ENCODE data around the gene ABLIM2.

ABLIM2 gene

DNA sequence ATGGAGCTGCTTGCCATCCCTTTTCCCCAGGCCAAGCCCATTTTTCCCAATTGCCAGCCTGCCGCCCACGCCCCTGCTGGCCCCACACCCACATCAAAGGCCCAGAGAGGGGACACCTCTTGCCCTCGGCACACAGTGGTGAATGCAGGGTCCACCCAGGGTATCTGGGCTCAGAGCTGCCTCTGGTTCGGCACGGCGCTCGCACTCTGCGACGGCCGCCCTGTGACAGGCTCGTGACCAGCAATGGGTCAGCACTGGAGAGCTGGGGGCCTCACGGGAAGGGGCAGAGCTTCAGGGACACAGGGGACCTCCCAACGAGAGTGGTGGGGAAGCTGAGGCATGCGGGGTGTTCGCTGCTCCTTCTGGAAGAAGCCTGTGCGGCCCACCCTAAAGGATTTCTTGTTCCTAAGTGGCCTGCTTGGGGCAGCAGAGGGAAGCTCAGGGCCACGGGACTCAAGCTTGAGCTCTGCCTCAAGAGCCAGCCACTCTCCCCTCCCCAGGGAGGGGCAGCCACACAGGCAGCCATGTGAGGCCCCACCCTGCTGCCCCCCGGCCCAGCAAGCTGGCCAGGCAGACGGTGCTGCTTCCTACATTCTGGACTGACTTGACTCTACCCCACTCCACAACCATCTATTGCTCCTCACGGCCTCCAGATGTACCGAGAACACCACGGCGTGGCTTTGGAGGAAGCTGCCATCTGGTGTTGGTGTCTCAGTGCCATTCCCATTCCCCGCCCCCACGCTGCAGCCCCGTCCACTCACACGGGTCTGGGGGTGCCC, 73.7 kb downstream of the ABLIM2 start:
- no peak for DNase-seq (ENCODE audit: low read depth)

- DNase-seq (ENCODE audit: low read depth), result no peak
These were observed 74.5 kb downstream of the ABLIM2 start for GRCh38 chr4:8084031-8084660.

- DNase-seq (ENCODE audit: low read depth), result no peak
These were observed 75.4 kb downstream of the ABLIM2 start for GRCh38 chr4:8083086-8083825.

DNA sequence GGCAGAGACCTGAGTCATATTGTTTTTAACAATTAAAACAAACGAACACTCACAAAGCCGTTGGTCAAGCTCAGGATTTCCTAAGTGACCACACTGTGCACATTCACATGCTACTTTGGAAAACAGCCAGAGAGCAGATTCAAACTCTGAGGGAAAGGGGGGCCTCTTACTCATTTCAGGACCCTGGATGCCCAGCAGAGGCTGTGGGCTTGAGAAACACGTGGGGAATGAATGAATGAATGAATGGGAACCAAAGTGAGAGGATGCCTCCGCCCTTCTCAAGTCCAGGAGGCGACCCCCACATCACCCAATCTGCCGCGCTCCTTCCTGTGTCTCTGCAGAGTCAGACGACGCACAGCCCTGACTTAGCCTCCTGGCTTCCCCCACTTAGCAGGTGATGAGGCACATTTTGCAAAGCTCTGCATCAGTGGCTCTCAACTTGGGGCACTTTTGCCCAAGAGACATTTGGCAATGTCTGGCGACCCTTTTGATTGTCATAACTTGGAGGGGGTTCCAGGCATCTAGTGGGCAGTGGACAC, 76.0 kb downstream of the ABLIM2 start:
- DNase-seq (ENCODE audit: low read depth), result no peak

GRCh38 chr4:8081621-8082516, 76.7 kb downstream of the ABLIM2 start:
- DNase-seq (ENCODE audit: low read depth), result no peak

- DNase-seq (ENCODE audit: low read depth), result no peak
These were observed 77.4 kb downstream of the ABLIM2 start for GRCh38 chr4:8081171-8081570.

GRCh38 chr4:8080754-8081065, 77.9 kb downstream of the ABLIM2 start:
- no peak for DNase-seq (ENCODE audit: low read depth)

DNA sequence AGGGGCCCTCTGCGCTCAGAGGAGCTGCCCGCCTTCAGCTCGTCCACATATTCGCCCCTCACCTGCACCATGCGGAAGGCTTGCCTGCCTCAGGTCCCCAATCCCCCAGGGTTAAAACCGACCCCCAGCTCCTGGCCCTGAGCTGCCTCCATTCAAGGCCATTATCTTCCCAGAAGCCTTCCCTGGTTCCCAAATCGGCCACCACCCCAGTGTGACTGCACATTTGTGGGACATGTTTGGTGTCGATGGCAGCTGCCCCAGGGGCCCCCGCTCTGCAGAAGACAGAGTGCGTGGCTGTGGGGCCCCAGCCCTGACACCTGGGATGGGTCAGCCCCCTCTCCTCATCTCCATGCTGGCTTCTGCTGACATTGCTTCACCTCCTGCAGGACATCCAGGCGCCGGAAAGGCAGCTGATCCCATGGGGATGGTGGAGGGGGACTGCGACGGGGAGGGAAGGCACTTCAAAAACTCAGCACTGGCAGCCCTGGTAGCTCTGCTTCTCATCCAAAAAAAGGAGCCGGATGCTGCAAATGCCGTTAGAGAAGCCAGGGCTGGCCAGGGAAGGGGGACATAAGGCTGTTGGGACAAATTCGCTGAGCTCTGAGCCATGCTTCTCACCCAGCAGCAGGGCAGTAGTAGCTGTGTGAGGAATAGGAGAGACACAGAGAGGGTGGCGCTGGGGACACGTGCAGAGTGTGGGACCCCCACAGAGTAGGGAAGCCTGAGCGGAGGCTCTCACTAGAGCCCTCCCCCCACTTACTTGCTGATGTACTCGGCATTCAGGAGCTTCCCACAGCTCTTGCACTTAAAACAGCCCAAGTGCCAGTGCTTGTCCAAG, 78.5 kb downstream of the ABLIM2 start:
- DNase-seq (ENCODE audit: low read depth), result no peak

DNA sequence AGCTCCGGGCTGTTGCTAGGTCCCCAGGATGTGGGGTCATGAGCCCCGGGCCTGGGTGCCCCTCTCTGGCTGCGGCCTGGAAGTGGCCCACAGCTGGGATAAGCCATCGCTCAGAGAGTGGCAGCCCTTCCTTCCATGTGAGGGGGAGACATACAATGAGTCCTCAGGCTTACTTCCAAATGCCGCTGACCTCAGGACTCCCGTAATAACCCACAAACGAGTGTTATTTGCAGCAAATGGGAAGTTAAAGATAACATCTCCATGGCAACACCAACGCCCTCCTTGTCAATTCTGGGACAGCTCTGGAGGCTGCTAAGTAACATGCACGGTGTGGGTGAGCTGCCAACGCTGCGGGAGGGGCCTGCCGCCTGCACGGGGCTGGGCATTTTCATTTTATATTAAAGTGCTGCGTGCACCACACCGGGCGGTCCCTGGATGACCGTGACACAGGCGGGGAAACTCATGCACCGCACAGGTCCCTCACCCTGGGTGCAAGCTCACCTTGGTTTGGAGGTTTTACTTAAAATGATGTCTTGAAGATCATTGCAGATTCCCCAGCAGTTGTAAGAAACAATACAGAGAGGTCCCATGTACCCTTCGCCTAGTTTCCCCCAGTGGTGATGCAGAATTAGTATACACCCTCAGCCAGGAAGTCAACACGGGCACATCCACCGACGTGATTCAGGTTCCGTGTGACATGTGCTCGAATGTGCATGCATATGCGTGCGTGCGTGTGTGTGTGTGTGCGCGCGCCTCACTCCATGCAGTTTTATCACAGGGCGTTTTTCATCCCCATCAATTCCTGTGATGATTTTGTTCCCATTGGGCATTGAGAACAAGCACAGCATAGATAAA, 79.4 kb downstream of the ABLIM2 start:
- DNase-seq (ENCODE audit: low read depth), result no peak

- DNase-seq (ENCODE audit: low read depth), result no peak
These were observed 80.0 kb downstream of the ABLIM2 start for GRCh38 chr4:8078610-8079015.

DNA sequence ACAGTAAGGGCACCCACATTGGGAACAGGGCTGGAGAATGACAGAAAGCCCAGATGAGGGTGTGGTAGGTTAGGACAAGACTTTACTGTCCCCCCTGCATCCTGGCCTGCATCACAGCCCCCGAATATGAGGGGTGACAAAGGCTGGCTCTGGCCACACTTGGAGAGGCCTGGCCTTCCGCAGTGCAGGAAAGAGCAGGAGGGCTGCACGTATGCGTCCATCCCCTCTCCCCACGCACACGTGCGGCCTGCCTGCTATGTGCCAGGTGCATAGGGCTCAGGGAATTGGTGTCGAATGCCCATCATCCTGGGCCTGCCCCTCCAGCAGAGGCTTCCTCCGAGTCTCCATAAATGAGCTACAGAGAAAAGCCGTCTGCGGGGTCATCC, 80.5 kb downstream of the ABLIM2 start:
- DNase-seq (ENCODE audit: low read depth), result no peak

DNA sequence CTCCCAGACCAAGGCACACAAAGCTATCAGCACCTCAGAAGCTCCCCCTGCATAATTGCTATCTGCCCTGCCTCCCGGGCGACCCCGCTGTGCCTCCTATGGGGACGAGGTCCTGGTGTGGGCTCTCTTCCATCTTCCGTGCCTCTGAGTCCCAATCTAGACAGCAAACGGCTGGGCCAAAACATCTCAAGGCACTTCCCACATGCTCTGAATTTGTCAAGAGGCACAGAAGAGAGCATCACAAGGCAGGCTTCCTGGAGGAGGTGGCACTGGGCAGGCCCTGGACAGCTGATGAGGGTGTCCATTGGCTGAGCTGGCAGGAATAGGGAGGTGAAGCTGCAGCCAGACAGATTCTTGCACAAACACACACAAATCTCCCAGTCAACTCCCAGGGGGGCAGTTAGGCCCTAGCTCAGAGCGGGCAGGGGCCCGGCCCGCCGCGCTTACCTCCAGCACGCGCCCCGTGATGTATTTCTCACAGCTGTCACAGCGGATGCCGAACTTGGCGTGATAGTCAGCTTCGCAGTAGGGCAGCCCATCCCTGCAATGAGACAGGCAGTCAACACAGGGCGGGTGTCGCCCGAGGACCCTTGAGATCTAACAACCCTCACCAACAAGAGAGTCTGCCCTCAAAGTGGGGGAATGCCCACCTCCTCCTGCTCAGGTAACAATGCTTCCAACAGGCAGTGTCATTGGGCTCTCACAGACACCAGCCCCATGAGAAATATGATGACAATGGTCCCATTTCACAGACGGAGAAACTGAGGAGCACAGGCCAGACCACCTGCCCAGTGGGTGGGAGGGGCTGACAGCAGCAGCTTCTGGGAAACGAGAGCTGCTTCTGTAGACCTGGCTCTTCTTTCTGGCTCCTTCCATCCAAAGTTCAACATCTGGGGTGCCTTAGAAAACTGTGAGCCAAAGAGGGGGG, 81.2 kb downstream of the ABLIM2 start:
- no peak for DNase-seq (ENCODE audit: low read depth)

DNA sequence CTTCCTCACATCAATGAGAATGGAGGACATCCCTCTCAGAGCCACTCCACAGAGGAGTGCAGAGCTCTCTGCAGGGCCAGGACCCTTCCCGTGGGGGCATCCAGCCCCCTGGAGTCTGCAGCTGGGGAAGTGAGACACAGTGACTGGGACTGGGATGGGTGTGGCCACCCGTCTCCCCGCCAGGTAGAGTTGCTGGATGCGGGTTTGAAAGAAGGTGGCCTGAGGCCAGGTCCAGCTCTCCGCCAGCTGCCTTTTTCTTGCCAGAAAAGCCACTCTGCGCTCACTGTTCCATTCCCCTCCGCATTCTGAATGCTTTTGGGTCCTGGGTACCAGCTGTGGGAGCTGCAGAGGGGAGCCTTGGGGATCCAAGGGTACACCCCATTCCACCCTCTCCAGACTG, 82.6 kb downstream of the ABLIM2 start:
- DNase-seq (ENCODE audit: low read depth), result no peak

- DNase-seq (ENCODE audit: low read depth), result no peak
These were observed 85.3 kb downstream of the ABLIM2 start for GRCh38 chr4:8073206-8073863.

DNA sequence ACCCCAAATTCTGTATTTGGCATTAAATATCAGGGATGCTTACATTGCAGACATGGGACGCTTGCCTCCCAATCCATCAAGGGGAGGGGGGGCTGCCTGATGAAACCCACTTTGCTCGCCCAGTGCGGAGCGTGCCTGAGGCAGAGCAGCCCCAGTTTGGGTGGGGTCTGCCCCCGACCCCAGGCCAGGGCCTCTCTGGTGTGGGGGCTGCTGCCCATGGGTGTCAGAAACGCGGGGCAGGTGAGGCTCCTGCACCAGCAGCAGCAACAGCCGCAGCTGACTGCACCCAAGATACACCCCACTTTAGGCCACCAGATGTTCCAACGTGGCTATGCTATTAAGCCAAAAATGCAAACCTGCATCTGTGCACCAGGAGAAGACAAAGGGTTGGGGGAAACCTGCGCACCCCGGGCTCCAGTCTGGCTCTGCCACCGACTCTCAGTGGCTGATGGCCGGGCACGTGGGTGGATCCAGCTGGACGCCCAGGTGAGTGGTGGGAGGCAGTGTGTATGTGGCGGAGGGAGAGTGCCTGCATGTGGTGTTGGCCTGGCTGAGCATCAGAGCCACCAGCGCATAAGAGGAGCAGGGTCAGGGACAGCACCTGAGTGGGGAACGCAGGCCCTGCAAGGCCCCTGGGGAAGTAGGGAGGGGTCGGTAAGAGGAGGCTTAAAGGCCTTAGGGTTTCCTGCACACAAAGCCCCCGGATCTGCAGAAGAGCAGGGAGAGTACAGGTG, 86.2 kb downstream of the ABLIM2 start:
- DNase-seq (ENCODE audit: low read depth), result no peak

- no peak for DNase-seq (ENCODE audit: low read depth)
These were observed 86.8 kb downstream of the ABLIM2 start for GRCh38 chr4:8071766-8072165.
